ENCODE measurements around the gene DHRS7B. TPM values are rescaled to one million over a fixed set of nuclear protein-coding genes. Genes with fewer than 3 reads are reported as not detected.

Gene DHRS7B
- total RNA-seq, 1 donor from 2014 or later = 20.2 TPM

GRCh38 chr17:21157586-21158370 is 31.0 kb downstream of the DHRS7B start:
- no peak for DNase-seq (ENCODE audit: low spot score)

GRCh38 chr17:21160401-21160800 is 33.6 kb downstream of the DHRS7B start:
- no peak for DNase-seq (ENCODE audit: low spot score)

- no peak for DNase-seq (ENCODE audit: low spot score)
Measured at GRCh38 chr17:21161498-21162393, 35.0 kb downstream of the DHRS7B start.

- DNase-seq (ENCODE audit: low spot score) = no peak
Measured at GRCh38 chr17:21162394-21162775, 35.6 kb downstream of the DHRS7B start.

GRCh38 chr17:21163101-21163500 is 36.3 kb downstream of the DHRS7B start:
- no peak for DNase-seq (ENCODE audit: low spot score)

GRCh38 chr17:21164216-21164615 is 37.5 kb downstream of the DHRS7B start:
- DNase-seq (ENCODE audit: low spot score) = no peak

GRCh38 chr17:21164620-21165019 is 37.9 kb downstream of the DHRS7B start:
- DNase-seq (ENCODE audit: low spot score) = no peak

GRCh38 chr17:21165922-21166594 is 39.3 kb downstream of the DHRS7B start:
- DNase-seq (ENCODE audit: low spot score) = no peak

GRCh38 chr17:21166595-21167210 is 39.9 kb downstream of the DHRS7B start:
- DNase-seq (ENCODE audit: low spot score) = no peak

GRCh38 chr17:21167303-21167702 is 40.5 kb downstream of the DHRS7B start:
- DNase-seq (ENCODE audit: low spot score) = no peak

GRCh38 chr17:21168555-21168865 is 41.7 kb downstream of the DHRS7B start:
- no peak for DNase-seq (ENCODE audit: low spot score)

- DNase-seq (ENCODE audit: low spot score) = no peak
Measured at GRCh38 chr17:21169496-21169895, 42.7 kb downstream of the DHRS7B start.

GRCh38 chr17:21170809-21171208 is 44.0 kb downstream of the DHRS7B start:
- DNase-seq (ENCODE audit: low spot score) = no peak

GRCh38 chr17:21171309-21171922 is 44.7 kb downstream of the DHRS7B start:
- DNase-seq (ENCODE audit: low spot score) = no peak

GRCh38 chr17:21171970-21172510 is 45.3 kb downstream of the DHRS7B start:
- no peak for DNase-seq (ENCODE audit: low spot score)

GRCh38 chr17:21172846-21173245 is 46.1 kb downstream of the DHRS7B start:
- no peak for DNase-seq (ENCODE audit: low spot score)

- peak; percentile 18 for DNase-seq (ENCODE audit: low spot score)
Measured at GRCh38 chr17:21173543-21173942, 46.8 kb downstream of the DHRS7B start.

GRCh38 chr17:21174186-21174585 is 47.4 kb downstream of the DHRS7B start:
- DNase-seq (ENCODE audit: low spot score) = peak; percentile 37

GRCh38 chr17:21174713-21175112 is 47.9 kb downstream of the DHRS7B start:
- peak; percentile 51 for DNase-seq (ENCODE audit: low spot score)

- peak; percentile 1 for DNase-seq (ENCODE audit: low spot score)
Measured at GRCh38 chr17:21176773-21177395, 50.1 kb downstream of the DHRS7B start.

GRCh38 chr17:21177401-21177800 is 50.6 kb downstream of the DHRS7B start:
- peak; percentile 7 for DNase-seq (ENCODE audit: low spot score)

Measured in ureter (tissue), 1 donor.